ENCODE results near the gene APOO.

GRCh38 chrX:23804578-23804977 is 103.2 kb downstream of the APOO start:
- TF ChIP-seq, protein P1, sequence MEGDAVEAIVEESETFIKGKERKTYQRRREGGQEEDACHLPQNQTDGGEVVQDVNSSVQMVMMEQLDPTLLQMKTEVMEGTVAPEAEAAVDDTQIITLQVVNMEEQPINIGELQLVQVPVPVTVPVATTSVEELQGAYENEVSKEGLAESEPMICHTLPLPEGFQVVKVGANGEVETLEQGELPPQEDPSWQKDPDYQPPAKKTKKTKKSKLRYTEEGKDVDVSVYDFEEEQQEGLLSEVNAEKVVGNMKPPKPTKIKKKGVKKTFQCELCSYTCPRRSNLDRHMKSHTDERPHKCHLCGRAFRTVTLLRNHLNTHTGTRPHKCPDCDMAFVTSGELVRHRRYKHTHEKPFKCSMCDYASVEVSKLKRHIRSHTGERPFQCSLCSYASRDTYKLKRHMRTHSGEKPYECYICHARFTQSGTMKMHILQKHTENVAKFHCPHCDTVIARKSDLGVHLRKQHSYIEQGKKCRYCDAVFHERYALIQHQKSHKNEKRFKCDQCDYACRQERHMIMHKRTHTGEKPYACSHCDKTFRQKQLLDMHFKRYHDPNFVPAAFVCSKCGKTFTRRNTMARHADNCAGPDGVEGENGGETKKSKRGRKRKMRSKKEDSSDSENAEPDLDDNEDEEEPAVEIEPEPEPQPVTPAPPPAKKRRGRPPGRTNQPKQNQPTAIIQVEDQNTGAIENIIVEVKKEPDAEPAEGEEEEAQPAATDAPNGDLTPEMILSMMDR (IDR thresholded peaks at IDR 0.05): no peak
- TF ChIP-seq POLR2A (IDR thresholded peaks at IDR 0.05) (no peak), EP300 (IDR thresholded peaks at IDR 0.05) (no peak), POLR2AphosphoS5 (IDR thresholded peaks at IDR 0.05) (no peak)

Measured in upper lobe of left lung (tissue), 4 donors.